Measurements from ENCODE around the gene POLR1E.

GRCh38 chr9:37480759-37481158, 5.0 kb upstream of the POLR1E start:
- TF ChIP-seq CTCF (IDR thresholded peaks at IDR 0.05) (no peak), EP300 (IDR thresholded peaks at IDR 0.05; ENCODE audit: low read depth) (no peak), POLR2A (IDR thresholded peaks at IDR 0.05) (no peak), POLR2AphosphoS5 (IDR thresholded peaks at IDR 0.05) (no peak)
